Measurements from ENCODE around the gene SLC45A1.

SLC45A1 gene

DNA sequence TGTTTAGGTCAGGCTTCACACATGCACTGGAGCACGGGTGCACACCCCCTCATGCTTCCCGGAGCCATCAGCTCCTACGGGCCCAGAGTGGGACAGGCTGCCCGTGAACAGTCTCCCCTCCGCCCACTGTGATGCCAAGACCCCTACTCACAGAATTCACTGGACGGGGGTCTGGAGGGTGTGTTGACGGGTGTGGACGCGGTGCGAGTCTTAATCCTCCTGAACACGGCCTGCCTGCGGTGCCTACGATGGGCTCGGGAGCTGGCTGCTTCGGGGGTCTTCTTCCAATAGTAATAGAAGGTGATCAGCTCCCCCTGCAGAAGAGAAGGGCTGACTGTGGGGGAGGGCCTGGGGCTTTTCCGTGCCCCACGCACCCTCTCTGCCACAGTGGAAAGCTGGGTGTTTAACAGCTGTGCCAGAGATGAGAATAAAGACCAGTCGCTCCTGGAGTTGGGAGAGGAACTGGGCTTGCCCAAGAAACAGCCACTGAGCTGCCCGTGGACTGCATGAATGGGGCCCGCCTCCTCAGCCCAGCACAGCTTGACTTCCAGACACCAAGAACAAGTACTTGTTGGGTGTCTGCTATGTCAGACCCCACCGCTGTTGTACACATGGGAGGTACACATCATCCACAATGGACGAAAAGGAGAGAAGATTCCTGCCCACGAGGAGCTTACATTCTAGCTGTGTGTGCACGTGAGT lies 47.9 kb downstream of the SLC45A1 start:
- Mint-ChIP-seq H3K27me3 (no peaks in the 10 kb centered on the region), H3K4me3 (no peak overlapping the region), H3K27ac (peak overlapping the region; percentile 62 to 67), H3K36me3 (ENCODE audit: insufficient read depth) (peaks cover 54% of the 10 kb centered on the region), H3K9me3 (no peaks in the 10 kb centered on the region), H3K4me1 (ENCODE audit: low read depth in 2 of 2) (peaks cover 20 to 21% of the 10 kb centered on the region in 2 donors)
- no peak for DNase-seq
- no peak for ATAC-seq (replicated peaks)

DNA sequence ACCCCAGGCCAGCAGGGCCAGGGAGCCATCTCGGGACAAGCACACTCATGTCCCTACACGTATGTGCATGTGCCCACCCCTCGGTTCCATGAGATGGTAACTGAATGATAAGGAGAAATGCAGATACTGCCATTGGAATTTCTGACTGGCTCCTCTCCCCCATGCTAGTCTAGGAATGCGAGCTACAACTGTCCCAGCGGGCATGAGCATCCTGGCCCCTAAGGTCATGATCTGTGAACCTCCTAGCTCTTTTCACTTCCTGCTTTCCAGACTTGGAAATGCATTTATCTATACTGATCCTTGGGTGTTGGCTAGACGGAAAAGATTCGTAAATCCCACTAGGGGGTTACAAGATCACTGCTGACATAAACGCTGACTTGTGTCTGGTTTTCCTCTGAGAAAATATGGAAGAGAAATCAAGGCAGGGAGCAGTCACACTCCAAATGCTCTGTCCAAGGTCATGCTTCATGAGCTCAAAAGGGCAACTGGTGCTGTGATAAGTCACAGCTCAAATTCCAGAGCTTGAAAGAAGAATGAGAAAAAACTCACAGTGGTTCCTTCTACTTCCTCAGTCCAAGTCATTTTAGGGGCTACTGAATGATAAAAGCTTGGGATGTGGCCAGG lies 49.8 kb downstream of the SLC45A1 start:
- Mint-ChIP-seq H3K36me3 (ENCODE audit: insufficient read depth) (peaks cover 42% of the 10 kb centered on the region), H3K27ac (peak overlapping the region; percentile 55), H3K27me3 (no peaks in the 10 kb centered on the region), H3K4me1 (ENCODE audit: low read depth in 2 of 2) (peaks cover 31 to 35% of the 10 kb centered on the region in 2 donors), H3K4me3 (no peak overlapping the region), H3K9me3 (no peaks in the 10 kb centered on the region)
- DNase-seq (no peak), ATAC-seq (replicated peaks) (no peak)

DNA sequence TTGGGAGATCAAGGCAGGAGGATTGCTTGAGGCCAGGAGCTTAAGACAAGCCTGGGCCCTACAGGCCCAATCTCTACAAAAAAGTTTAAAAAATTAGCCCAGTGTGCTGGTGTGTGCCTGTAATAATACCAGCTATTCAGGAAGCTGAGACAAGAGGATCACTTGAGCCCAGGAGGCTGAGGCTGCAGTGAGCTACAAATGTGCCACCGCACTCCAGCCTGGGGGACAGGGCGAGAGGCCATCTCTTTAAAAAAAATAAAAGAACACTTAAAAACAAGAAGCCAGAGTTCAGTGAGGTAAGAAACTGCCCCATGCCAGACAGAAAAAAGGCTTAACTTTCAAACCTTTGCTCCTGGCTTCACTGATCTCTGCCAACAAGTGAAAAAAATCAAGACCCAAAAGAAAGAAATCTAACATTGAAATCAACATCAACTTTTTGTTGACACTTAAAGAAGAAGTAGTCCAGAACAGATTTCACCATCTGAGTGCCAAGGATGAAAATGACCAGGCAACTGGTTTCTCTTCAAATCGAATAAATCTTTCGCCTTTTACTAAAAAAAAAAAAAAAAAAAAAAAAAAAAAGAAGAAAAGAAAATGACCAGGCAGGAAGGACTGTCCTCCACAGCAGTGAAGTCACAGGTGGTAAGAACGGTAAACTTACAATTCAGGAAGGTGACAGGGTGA lies 51.2 kb downstream of the SLC45A1 start:
- Mint-ChIP-seq H3K27me3 (no peaks in the 10 kb centered on the region), H3K4me1 (ENCODE audit: low read depth in 2 of 2) (peaks cover 34 to 37% of the 10 kb centered on the region in 2 donors), H3K27ac (peak overlapping the region in 1 of 2 donors; percentile 73), H3K36me3 (ENCODE audit: insufficient read depth) (peaks cover 38% of the 10 kb centered on the region), H3K4me3 (no peak overlapping the region), H3K9me3 (no peaks in the 10 kb centered on the region)
- ATAC-seq (replicated peaks) (no peak), DNase-seq (no peak)

GRCh38 chr1:8370046-8370881 lies 52.4 kb downstream of the SLC45A1 start:
- no peak overlapping the region for H3K4me3 Mint-ChIP-seq
- H3K27me3 Mint-ChIP-seq, result no peaks in the 10 kb centered on the region
- peaks cover 41 to 46% of the 10 kb centered on the region in 2 donors for H3K4me1 Mint-ChIP-seq (ENCODE audit: low read depth in 2 of 2)
- peak overlapping the region in 1 of 2 donors; percentile 73 for H3K27ac Mint-ChIP-seq
- DNase-seq (no peak), ATAC-seq (replicated peaks) (no peak)
- no peaks in the 10 kb centered on the region for H3K9me3 Mint-ChIP-seq
- H3K36me3 Mint-ChIP-seq (ENCODE audit: insufficient read depth), result peaks cover 33% of the 10 kb centered on the region

DNA sequence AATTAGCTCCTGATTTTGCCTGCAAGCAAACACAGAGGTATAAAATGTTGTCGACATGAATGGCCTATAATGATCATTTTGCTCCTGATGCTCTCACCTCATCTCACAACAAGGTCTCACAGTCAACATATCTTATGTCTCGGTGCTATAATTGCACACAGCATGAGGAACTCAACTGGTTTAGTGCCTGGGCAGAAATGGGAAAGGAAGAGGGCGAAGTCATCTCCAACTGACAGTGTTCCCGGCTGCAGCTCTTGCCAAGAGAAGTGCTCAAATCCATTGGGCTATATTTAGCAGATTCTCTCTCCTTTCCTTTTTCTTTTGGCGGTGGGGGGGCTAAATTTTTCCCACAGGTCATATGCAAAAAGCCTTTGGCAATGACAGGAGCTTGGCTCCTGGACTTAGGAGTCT lies 53.0 kb downstream of the SLC45A1 start:
- H3K27ac Mint-ChIP-seq, result peak overlapping the region in 1 of 2 donors; percentile 73
- peaks cover 43 to 46% of the 10 kb centered on the region in 2 donors for H3K4me1 Mint-ChIP-seq (ENCODE audit: low read depth in 2 of 2)
- DNase-seq (no peak), ATAC-seq (replicated peaks) (no peak)
- H3K9me3 Mint-ChIP-seq, result no peaks in the 10 kb centered on the region
- no peaks in the 10 kb centered on the region for H3K27me3 Mint-ChIP-seq
- no peak overlapping the region for H3K4me3 Mint-ChIP-seq
- H3K36me3 Mint-ChIP-seq (ENCODE audit: insufficient read depth), result peaks cover 26% of the 10 kb centered on the region

- no peak overlapping the region for H3K4me3 Mint-ChIP-seq
- no peaks in the 10 kb centered on the region for H3K9me3 Mint-ChIP-seq
- H3K36me3 Mint-ChIP-seq (ENCODE audit: insufficient read depth), result peaks cover 20% of the 10 kb centered on the region
- DNase-seq (no peak), ATAC-seq (replicated peaks) (no peak)
- H3K27me3 Mint-ChIP-seq, result no peaks in the 10 kb centered on the region
- peaks cover 48 to 49% of the 10 kb centered on the region in 2 donors for H3K4me1 Mint-ChIP-seq (ENCODE audit: low read depth in 2 of 2)
- no peak overlapping the region for H3K27ac Mint-ChIP-seq
Measured at GRCh38 chr1:8371372-8371991, 53.6 kb downstream of the SLC45A1 start.

- H3K27ac Mint-ChIP-seq, result peak overlapping the region; percentile 46 to 54
- ATAC-seq (replicated peaks), result no peak
Measured at GRCh38 chr1:8373125-8373524, 55.2 kb downstream of the SLC45A1 start.

GRCh38 chr1:8373581-8374241 lies 55.8 kb downstream of the SLC45A1 start:
- H3K4me3 Mint-ChIP-seq, result no peak overlapping the region
- no peak for DNase-seq
- no peak for ATAC-seq (replicated peaks)
- H3K9me3 Mint-ChIP-seq, result no peaks in the 10 kb centered on the region
- peaks cover 45 to 53% of the 10 kb centered on the region in 2 donors for H3K4me1 Mint-ChIP-seq (ENCODE audit: low read depth in 2 of 2)
- H3K27ac Mint-ChIP-seq, result peak overlapping the region; percentile 46 to 74
- peaks cover 15% of the 10 kb centered on the region for H3K36me3 Mint-ChIP-seq (ENCODE audit: insufficient read depth)
- no peaks in the 10 kb centered on the region for H3K27me3 Mint-ChIP-seq

More at GRCh38 chr1:8373125-8373524, 55.2 kb downstream of the SLC45A1 start:
- no peaks in the 10 kb centered on the region for H3K27me3 Mint-ChIP-seq
- no peak for DNase-seq
- H3K4me1 Mint-ChIP-seq (ENCODE audit: low read depth in 2 of 2), result peaks cover 43 to 48% of the 10 kb centered on the region in 2 donors
- H3K36me3 Mint-ChIP-seq (ENCODE audit: insufficient read depth), result peaks cover 18% of the 10 kb centered on the region
- H3K4me3 Mint-ChIP-seq, result no peak overlapping the region
- H3K9me3 Mint-ChIP-seq, result no peaks in the 10 kb centered on the region

GRCh38 chr1:8374356-8374755 lies 56.4 kb downstream of the SLC45A1 start:
- peaks cover 15% of the 10 kb centered on the region for H3K36me3 Mint-ChIP-seq (ENCODE audit: insufficient read depth)
- H3K4me3 Mint-ChIP-seq, result no peak overlapping the region
- no peaks in the 10 kb centered on the region for H3K27me3 Mint-ChIP-seq
- peak overlapping the region; percentile 74 to 85 for H3K27ac Mint-ChIP-seq
- peaks cover 47 to 57% of the 10 kb centered on the region in 2 donors for H3K4me1 Mint-ChIP-seq (ENCODE audit: low read depth in 2 of 2)
- no peak for DNase-seq
- H3K9me3 Mint-ChIP-seq, result no peaks in the 10 kb centered on the region
- no peak for ATAC-seq (replicated peaks)

DNA sequence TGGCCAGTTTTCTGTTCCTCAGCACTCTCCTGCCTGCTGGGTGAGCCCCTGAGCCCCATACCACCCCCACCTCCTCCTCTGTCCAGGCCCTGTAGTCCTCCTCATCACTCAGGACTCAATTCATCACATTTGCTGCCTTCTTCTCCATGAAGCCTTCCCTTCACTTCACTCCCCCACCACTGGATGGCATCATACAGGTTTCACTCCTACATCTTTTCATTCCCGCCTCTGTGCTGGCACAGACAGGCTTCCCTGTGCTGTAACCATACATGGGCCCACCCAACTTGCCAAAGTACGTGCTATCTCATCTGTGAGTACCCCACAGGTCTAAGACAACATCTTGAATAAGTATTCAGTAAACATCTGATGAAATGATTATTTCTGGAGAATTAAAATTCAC lies 56.9 kb downstream of the SLC45A1 start:
- no peaks in the 10 kb centered on the region for H3K9me3 Mint-ChIP-seq
- no peaks in the 10 kb centered on the region for H3K27me3 Mint-ChIP-seq
- ATAC-seq (replicated peaks), result peak; percentile 32
- H3K36me3 Mint-ChIP-seq (ENCODE audit: insufficient read depth), result peaks cover 14% of the 10 kb centered on the region
- H3K4me3 Mint-ChIP-seq, result no peak overlapping the region
- no peak for DNase-seq
- peak overlapping the region; percentile 74 to 85 for H3K27ac Mint-ChIP-seq
- H3K4me1 Mint-ChIP-seq (ENCODE audit: low read depth in 2 of 2), result peaks cover 49 to 56% of the 10 kb centered on the region in 2 donors

DNA sequence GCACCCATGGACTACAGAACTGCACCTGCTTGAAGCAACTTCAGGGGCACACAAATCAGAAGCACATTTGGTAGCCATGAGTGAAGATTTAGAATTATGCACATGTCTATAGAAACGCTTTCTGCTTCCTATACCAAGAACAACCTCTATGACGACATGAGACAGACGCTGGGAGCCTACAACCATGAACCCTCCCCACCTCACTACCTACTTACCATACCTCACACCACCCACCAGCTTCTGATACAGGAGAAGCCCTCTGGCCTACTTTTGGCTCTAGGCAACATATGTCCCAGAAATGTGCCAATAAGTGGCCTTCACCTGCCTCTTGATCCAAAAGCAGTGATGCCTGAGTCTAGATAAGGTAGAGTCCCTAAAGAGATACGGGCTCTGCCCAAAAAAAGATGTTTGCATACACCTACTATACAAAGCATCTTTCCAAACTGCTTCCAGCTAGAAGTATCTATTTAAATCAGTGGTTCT lies 58.5 kb downstream of the SLC45A1 start:
- DNase-seq (no peak), ATAC-seq (replicated peaks) (peak; percentile 39)
- Mint-ChIP-seq H3K27ac (peak overlapping the region; percentile 53 to 76), H3K9me3 (no peaks in the 10 kb centered on the region), H3K4me1 (ENCODE audit: low read depth in 2 of 2) (peaks cover 50 to 51% of the 10 kb centered on the region in 2 donors), H3K4me3 (no peak overlapping the region), H3K36me3 (ENCODE audit: insufficient read depth) (peaks cover 17% of the 10 kb centered on the region), H3K27me3 (no peaks in the 10 kb centered on the region)

GRCh38 chr1:8377271-8377981 lies 59.5 kb downstream of the SLC45A1 start:
- Mint-ChIP-seq H3K4me1 (ENCODE audit: low read depth in 2 of 2) (peaks cover 42 to 47% of the 10 kb centered on the region in 2 donors), H3K27me3 (no peaks in the 10 kb centered on the region), H3K27ac (no peak overlapping the region), H3K36me3 (ENCODE audit: insufficient read depth) (peaks cover 17% of the 10 kb centered on the region), H3K9me3 (no peaks in the 10 kb centered on the region), H3K4me3 (no peak overlapping the region)
- ATAC-seq (replicated peaks), result no peak
- no peak for DNase-seq

Data from effector memory CD8-positive, alpha-beta T cell (primary cell).